Neural progenitor cell (in vitro differentiated cells): Measurements from ENCODE around the gene IFRD2. TPM values are rescaled to one million over a fixed set of nuclear protein-coding genes. Genes with fewer than 3 reads are reported as not detected.

Experiments used
- DNase-seq: peaks from one replicate; pipeline ENCODE4 v3.0.0-alpha.2; 2016; ENCODE audit warnings: low spot score
- H2AFZ ChIP-seq: fragments of 200-600 bp; sonication (generic); replicated peaks from 2 replicates; pipeline ENCODE4 v1.6.1; 2016; ENCODE audit warnings: antibody characterized with exemption
- H3F3A ChIP-seq: fragments of 200-600 bp; sonication (generic); 2 replicates; pipeline ENCODE4 v1.6.1; 2016; ENCODE audit warnings: antibody characterized with exemption, low read depth
- H3K27ac ChIP-seq: fragments of 200-600 bp; sonication (generic); 2 replicates; pipeline ENCODE4 v1.5.1; 2016; ENCODE audit warnings: mild to moderate bottlenecking
- H3K27me3 ChIP-seq: fragments of 200-600 bp; sonication (generic); 2 replicates; pipeline ENCODE4 v1.6.1; 2016; ENCODE audit warnings: mild to moderate bottlenecking, moderate library complexity
- H3K36me3 ChIP-seq: fragments of 200-600 bp; sonication (generic); 2 replicates; pipeline ENCODE4 v1.5.1; 2016
- H3K4me1 ChIP-seq: fragments of 200-600 bp; sonication (generic); 2 replicates; pipeline ENCODE4 v1.6.1; 2016; ENCODE audit warnings: mixed run types
- H3K4me2 ChIP-seq: fragments of 200-600 bp; sonication (generic); 2 replicates; pipeline ENCODE4 v1.6.1; 2016
- H3K4me3 ChIP-seq: fragments of 200-600 bp; sonication (generic); 2 replicates; pipeline ENCODE4 v1.5.1; 2016
- H3K79me2 ChIP-seq: fragments of 200-600 bp; sonication (generic); 2 replicates; pipeline ENCODE4 v1.6.1; 2016; ENCODE audit warnings: low read depth
- H3K9ac ChIP-seq: fragments of 200-600 bp; sonication (generic); 2 replicates; pipeline ENCODE4 v1.6.1; 2016
- H3K9me3 ChIP-seq: fragments of 200-600 bp; sonication (generic); 2 replicates; pipeline ENCODE4 v1.5.1; 2016; ENCODE audit warnings: low read depth
- H4K20me1 ChIP-seq: fragments of 200-600 bp; sonication (generic); 2 replicates; pipeline ENCODE4 v1.6.1; 2016; ENCODE audit warnings: low read depth
- H3K27ac Mint-ChIP-seq: 3 replicates; pipeline ENCODE4 v1.8.0; 2021; ENCODE audit warnings: mixed read lengths
- H3K27me3 Mint-ChIP-seq: 2 replicates; pipeline ENCODE4 v1.8.0; 2022; ENCODE audit warnings: low read depth, mild to moderate bottlenecking, inconsistent platforms, moderate library complexity, mixed read lengths; ENCODE audit not compliant: insufficient read depth
- H3K36me3 Mint-ChIP-seq: 3 replicates; pipeline ENCODE4 v1.8.0; 2021; ENCODE audit warnings: mixed read lengths
- H3K4me1 Mint-ChIP-seq: 3 replicates; pipeline ENCODE4 v1.8.0; 2021; ENCODE audit warnings: mixed read lengths
- H3K4me3 Mint-ChIP-seq: 3 replicates; pipeline ENCODE4 v1.8.0; 2021; ENCODE audit warnings: mild to moderate bottlenecking, moderate library complexity, mixed read lengths
- H3K9me3 Mint-ChIP-seq: 3 replicates; pipeline ENCODE4 v1.8.0; 2020; ENCODE audit warnings: mixed read lengths
- CTCF ChIP-seq: fragments of 200-600 bp; sonication (generic); IDR thresholded peaks from 2 replicates; pipeline ENCODE4 v1.5.1; 2017; ENCODE audit warnings: antibody characterized with exemption, mild to moderate bottlenecking
- EZH2 ChIP-seq: fragments of 200-600 bp; sonication (generic); IDR thresholded peaks from 2 replicates; pipeline ENCODE4 v1.6.1; 2017; ENCODE audit warnings: antibody characterized with exemption, mild to moderate bottlenecking, moderate library complexity
- EZH2phosphoT487 ChIP-seq: fragments of 200-600 bp; sonication (generic); IDR thresholded peaks from 2 replicates; pipeline ENCODE4 v1.6.1; 2017; ENCODE audit warnings: antibody characterized with exemption
- total RNA-seq: library from RNA; depleted of rRNA; stranded (reverse); fragments of >200 nt; gene quantifications from 2 replicates; pipeline ENCODE4 v1.2.3, GENCODE V29; 2015; ENCODE audit warnings: low replicate concordance

Gene IFRD2
- total RNA-seq, 1 donor from 2014 or later: 26.4 TPM

- no peak overlapping the region for H3K4me3 ChIP-seq
- no peaks in the 10 kb centered on the region for H3K36me3 ChIP-seq
- peak; percentile 1 for DNase-seq
- no peak overlapping the region for H3K27ac Mint-ChIP-seq
- H3K27me3 ChIP-seq: no peaks in the 10 kb centered on the region
- H3F3A ChIP-seq: no peaks in the 10 kb centered on the region
- peaks cover 1% of the 10 kb centered on the region for H3K36me3 Mint-ChIP-seq
- peak overlapping the region; percentile 96 for H3K4me3 Mint-ChIP-seq
- no peaks in the 10 kb centered on the region for H3K9me3 ChIP-seq
- no peak overlapping the region for H3K4me2 ChIP-seq
- H2AFZ ChIP-seq: no peak overlapping the region
- peaks cover 29% of the 10 kb centered on the region for H3K4me1 Mint-ChIP-seq
- peaks cover 10% of the 10 kb centered on the region for H3K4me1 ChIP-seq
- TF ChIP-seq CTCF (no peak), EZH2 (no peak)
- H3K27me3 Mint-ChIP-seq: peaks cover 9% of the 10 kb centered on the region
- no peaks in the 10 kb centered on the region for H3K79me2 ChIP-seq
- no peaks in the 10 kb centered on the region for H3K9me3 Mint-ChIP-seq
- peaks cover 6% of the 10 kb centered on the region for H4K20me1 ChIP-seq
- H3K27ac ChIP-seq: no peak overlapping the region
- H3K9ac ChIP-seq: no peak overlapping the region
Observed at GRCh38 chr3:50297384-50297775, 5.2 kb upstream of the IFRD2 start.

- Mint-ChIP-seq H3K27me3 (peaks cover 9% of the 10 kb centered on the region), H3K4me1 (peaks cover 27% of the 10 kb centered on the region), H3K36me3 (peaks cover 1% of the 10 kb centered on the region), H3K27ac (no peak overlapping the region), H3K9me3 (no peaks in the 10 kb centered on the region), H3K4me3 (peak overlapping the region; percentile 48)
- Histone ChIP-seq H3K4me3 (no peak overlapping the region), H4K20me1 (peaks cover 6% of the 10 kb centered on the region), H3K9me3 (no peaks in the 10 kb centered on the region), H3K4me2 (no peak overlapping the region), H3K27ac (no peak overlapping the region), H3K9ac (no peak overlapping the region), H3F3A (no peaks in the 10 kb centered on the region), H3K79me2 (peaks cover 2% of the 10 kb centered on the region), H2AFZ (no peak overlapping the region), H3K4me1 (peaks cover 10% of the 10 kb centered on the region), H3K36me3 (no peaks in the 10 kb centered on the region), H3K27me3 (no peaks in the 10 kb centered on the region)
- TF ChIP-seq EZH2 (no peak), CTCF (no peak), EZH2phosphoT487 (no peak)
- peak; percentile 1 for DNase-seq
Observed at GRCh38 chr3:50296721-50297383, 4.6 kb upstream of the IFRD2 start.

- Histone ChIP-seq H3K79me2 (peaks cover 12% of the 10 kb centered on the region), H3K4me1 (peaks cover 18% of the 10 kb centered on the region), H3K27me3 (no peaks in the 10 kb centered on the region), H3F3A (no peaks in the 10 kb centered on the region), H3K4me2 (no peak overlapping the region), H3K4me3 (no peak overlapping the region), H3K36me3 (no peaks in the 10 kb centered on the region), H2AFZ (no peak overlapping the region), H4K20me1 (peaks cover 6% of the 10 kb centered on the region), H3K9me3 (no peaks in the 10 kb centered on the region), H3K9ac (no peak overlapping the region), H3K27ac (no peak overlapping the region)
- Mint-ChIP-seq H3K4me1 (peaks cover 32% of the 10 kb centered on the region), H3K9me3 (no peaks in the 10 kb centered on the region), H3K27me3 (peaks cover 13% of the 10 kb centered on the region), H3K27ac (no peak overlapping the region), H3K36me3 (peaks cover 1% of the 10 kb centered on the region), H3K4me3 (no peak overlapping the region)
- TF ChIP-seq EZH2 (no peak), EZH2phosphoT487 (no peak)
- DNase-seq: peak; percentile 1
Observed at GRCh38 chr3:50295553-50296431, 3.6 kb upstream of the IFRD2 start.
